ENCODE measurements around the gene MAST4.

GRCh38 chr5:67160272-67160671 lies 564.1 kb downstream of the MAST4 start:
- no peak for TF ChIP-seq CTCF (conservative IDR thresholded peaks at IDR 0.05; ENCODE audit: low read length)
- no peak for TF ChIP-seq EZH2phosphoT487 (IDR thresholded peaks at IDR 0.05; ENCODE audit: borderline replicate concordance, low read depth, low read length)
